Camera-type eye (tissue), 1 donor: ENCODE results near the gene TBC1D16. TPM values are rescaled to one million over a fixed set of nuclear protein-coding genes. Genes with fewer than 3 reads are reported as not detected.

ENCODE experiments used
- total RNA-seq: library from RNA; depleted of rRNA; stranded (reverse); fragments of >200 nt; gene quantifications from one replicate; pipeline ENCODE4 v1.2.3, GENCODE V29; 2014

TBC1D16 gene, protein sequence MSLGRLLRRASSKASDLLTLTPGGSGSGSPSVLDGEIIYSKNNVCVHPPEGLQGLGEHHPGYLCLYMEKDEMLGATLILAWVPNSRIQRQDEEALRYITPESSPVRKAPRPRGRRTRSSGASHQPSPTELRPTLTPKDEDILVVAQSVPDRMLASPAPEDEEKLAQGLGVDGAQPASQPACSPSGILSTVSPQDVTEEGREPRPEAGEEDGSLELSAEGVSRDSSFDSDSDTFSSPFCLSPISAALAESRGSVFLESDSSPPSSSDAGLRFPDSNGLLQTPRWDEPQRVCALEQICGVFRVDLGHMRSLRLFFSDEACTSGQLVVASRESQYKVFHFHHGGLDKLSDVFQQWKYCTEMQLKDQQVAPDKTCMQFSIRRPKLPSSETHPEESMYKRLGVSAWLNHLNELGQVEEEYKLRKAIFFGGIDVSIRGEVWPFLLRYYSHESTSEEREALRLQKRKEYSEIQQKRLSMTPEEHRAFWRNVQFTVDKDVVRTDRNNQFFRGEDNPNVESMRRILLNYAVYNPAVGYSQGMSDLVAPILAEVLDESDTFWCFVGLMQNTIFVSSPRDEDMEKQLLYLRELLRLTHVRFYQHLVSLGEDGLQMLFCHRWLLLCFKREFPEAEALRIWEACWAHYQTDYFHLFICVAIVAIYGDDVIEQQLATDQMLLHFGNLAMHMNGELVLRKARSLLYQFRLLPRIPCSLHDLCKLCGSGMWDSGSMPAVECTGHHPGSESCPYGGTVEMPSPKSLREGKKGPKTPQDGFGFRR
- 39.0 TPM for total RNA-seq

DNA sequence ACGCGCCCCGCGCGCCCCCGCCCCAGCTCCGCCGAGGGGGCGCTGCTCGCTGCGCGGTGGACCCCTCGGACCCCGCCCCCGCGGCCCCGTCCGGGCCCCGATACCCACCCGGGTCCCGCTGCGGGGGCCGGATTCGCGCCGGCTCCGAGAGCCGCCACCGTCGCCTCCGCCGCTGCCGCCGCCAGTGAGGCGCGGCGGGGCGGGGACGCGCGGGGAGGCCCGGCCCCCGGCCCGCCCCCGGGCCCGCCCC is at the start of gene TBC1D16:
Gene TBC1D16, minus strand, starts transcription at position 186 of the 250 bp plus-strand sequence. CDS start 22,325 bp downstream, outside the sequence.

DNA sequence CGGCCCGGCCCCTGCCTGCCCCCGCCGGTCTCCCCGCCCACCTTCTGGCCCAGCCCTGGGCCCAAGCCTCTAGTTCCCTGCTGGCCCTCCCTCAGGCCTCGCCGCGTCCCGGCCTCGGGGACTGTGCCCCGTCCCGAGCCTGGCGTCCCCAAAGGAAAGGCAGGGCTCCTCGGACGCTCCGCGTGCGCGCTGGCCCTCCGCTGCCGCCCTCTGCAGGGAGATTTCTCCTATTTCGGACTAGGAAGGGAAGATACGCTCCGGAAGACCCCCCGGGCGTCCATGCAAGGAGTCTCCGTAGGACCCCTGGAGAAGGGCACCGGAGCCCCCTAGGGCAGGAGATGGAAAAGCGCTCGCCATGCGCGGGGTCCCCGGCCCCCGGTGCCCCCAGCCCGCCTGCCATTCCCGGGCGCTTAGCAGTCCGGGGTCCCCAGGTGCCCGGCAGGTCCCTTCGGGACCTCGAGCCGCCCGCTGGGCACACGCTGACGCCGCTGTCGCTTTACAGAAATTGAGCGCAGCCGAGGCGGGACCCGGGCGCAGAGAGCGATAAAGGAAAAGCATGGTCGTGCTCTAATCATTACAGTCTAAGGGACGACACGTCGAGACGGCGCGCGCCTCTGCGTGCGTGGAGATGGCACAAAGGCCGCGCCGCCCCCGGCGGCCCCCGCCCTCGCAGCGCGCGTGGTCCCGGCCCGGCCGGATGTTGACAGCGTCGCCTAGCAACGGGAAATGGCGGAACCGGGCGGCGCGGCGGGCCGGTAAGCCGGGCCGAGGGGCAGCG is 454 bp upstream of the TBC1D16 start, which contains the start of gene CCDC40:
Gene CCDC40, plus strand, starts transcription at position 706 of the 778 bp plus-strand sequence. Its CDS starts 21 bp downstream, at position 727.

Other genes starting within 250 kb of the TBC1D16 start
- 17.4 TPM for gene CBX8, start 238.8 kb downstream of the TBC1D16 start, total RNA-seq
- 25.6 TPM for gene CBX4, start 196.4 kb downstream of the TBC1D16 start, total RNA-seq
- gene CCDC40, start 770 bp upstream of the TBC1D16 start, total RNA-seq = 11.0 TPM
- 43.2 TPM for gene GAA, start 65.7 kb upstream of the TBC1D16 start, total RNA-seq
- gene EIF4A3, start 111.3 kb upstream of the TBC1D16 start, total RNA-seq = 77.1 TPM
- gene CARD14, start 134.2 kb upstream of the TBC1D16 start, total RNA-seq = 4.8 TPM
- 20.3 TPM for gene SGSH, start 184.5 kb upstream of the TBC1D16 start, total RNA-seq
- gene SLC26A11, start 184.6 kb upstream of the TBC1D16 start, total RNA-seq = 26.8 TPM
- 72.9 TPM for gene RNF213, start 225.0 kb upstream of the TBC1D16 start, total RNA-seq